ENCODE results near the gene JPH3. TPM values are rescaled to one million over a fixed set of nuclear protein-coding genes. Genes with fewer than 3 reads are reported as not detected.

The JPH3 gene
- total RNA-seq, 1 experiment from 2014 or later = 32.7 TPM

DNA sequence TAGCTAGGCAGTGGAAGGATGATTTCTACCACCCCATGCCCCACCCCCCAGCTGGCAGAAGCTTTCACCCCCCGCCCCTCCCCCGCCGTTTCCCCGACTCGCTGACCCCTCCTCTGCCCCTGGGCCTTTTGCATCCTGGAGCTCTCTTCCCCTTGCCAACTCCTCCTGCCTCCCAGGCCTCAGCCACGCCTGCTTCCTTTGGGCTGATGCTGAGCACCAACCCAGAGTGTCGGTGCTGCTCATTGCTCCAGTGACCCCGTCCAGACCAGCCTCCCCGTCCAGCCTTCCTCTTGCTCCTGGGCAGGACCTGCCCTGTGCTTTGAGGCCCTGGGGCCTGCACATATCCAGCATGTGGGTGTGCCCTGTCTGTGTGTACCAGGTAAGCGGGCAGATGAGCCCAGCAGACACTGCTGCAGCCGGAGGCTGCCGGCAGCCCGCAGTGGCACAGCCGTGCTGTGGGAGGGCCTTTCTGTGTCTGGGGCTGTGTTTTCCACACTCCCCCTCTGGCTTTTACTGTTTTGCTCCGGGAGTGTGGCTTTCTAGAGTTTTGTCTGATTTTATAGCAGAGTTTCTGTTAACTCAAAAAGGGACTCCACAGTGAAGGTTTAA is 72.9 kb downstream of the JPH3 start:
- H3K9me3 ChIP-seq (ENCODE audit: control insufficient read depth, low read depth, low read length) = no peaks in the 10 kb centered on the region
- DNase-seq = peak; percentile 61
- H3K4me1 ChIP-seq (ENCODE audit: insufficient read depth, low read length) = no peaks in the 10 kb centered on the region
- peaks cover 4% of the 10 kb centered on the region for H3K23me2 ChIP-seq (ENCODE audit: insufficient read length, low read depth, low read length, poor library complexity, severe bottlenecking)
- Mint-ChIP-seq H3K9me3 (no peaks in the 10 kb centered on the region), H3K27me3 (ENCODE audit: low read depth) (no peaks in the 10 kb centered on the region; the same call in 1 of the 2 replicates), H3K4me1 (peaks cover 3 to 22% of the 10 kb centered on the region in 2 experiments), H3K36me3 (ENCODE audit: insufficient read depth in 1 of 3, low read depth in 3 of 3) (no peaks in the 10 kb centered on the region), H3K4me3 (no peak overlapping the region), H3K27ac (peak overlapping the region in 2 of 3 experiments; percentile 86 to 90; a peak in 5 of 7 replicates)
- no peaks in the 10 kb centered on the region for H3K79me1 ChIP-seq (ENCODE audit: insufficient read depth, low read depth, low read length, poor library complexity, severe bottlenecking)
- no peak overlapping the region for H2BK5ac ChIP-seq (ENCODE audit: insufficient read length, low read length)
- no peak overlapping the region for H4K8ac ChIP-seq (replicated peaks; ENCODE audit: insufficient read length, low read depth, low read length)
- H4K91ac ChIP-seq (ENCODE audit: insufficient read length, low read depth, low read length) = peak overlapping the region; percentile 65
- H3K18ac ChIP-seq (ENCODE audit: insufficient read length, low read depth, low read length) = no peak overlapping the region
- no peak overlapping the region for H3K4ac ChIP-seq (ENCODE audit: low read depth, low read length)
- H3T11ph ChIP-seq (ENCODE audit: low read length) = no peak overlapping the region
- H2BK20ac ChIP-seq (ENCODE audit: low read depth, low read length, poor library complexity, severe bottlenecking) = no peak overlapping the region
- no peak overlapping the region for H4K5ac ChIP-seq (ENCODE audit: insufficient read length, low read depth, low read length)
- TF ChIP-seq, protein P1, sequence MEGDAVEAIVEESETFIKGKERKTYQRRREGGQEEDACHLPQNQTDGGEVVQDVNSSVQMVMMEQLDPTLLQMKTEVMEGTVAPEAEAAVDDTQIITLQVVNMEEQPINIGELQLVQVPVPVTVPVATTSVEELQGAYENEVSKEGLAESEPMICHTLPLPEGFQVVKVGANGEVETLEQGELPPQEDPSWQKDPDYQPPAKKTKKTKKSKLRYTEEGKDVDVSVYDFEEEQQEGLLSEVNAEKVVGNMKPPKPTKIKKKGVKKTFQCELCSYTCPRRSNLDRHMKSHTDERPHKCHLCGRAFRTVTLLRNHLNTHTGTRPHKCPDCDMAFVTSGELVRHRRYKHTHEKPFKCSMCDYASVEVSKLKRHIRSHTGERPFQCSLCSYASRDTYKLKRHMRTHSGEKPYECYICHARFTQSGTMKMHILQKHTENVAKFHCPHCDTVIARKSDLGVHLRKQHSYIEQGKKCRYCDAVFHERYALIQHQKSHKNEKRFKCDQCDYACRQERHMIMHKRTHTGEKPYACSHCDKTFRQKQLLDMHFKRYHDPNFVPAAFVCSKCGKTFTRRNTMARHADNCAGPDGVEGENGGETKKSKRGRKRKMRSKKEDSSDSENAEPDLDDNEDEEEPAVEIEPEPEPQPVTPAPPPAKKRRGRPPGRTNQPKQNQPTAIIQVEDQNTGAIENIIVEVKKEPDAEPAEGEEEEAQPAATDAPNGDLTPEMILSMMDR (conservative IDR thresholded peaks at IDR 0.05) = no peak
- H3K9ac ChIP-seq (ENCODE audit: extremely low read depth, insufficient read length, low read length) = no peak overlapping the region
- H2AK5ac ChIP-seq (ENCODE audit: insufficient read length, low read length) = no peak overlapping the region
- H3K79me2 ChIP-seq (ENCODE audit: insufficient read depth, low read length) = no peaks in the 10 kb centered on the region
- H3K4me2 ChIP-seq (ENCODE audit: insufficient read depth, insufficient read length, low read length) = no peak overlapping the region
- H3K27me3 ChIP-seq (ENCODE audit: insufficient read depth, low read length) = no peaks in the 10 kb centered on the region
- no peak overlapping the region for H3K23ac ChIP-seq (ENCODE audit: insufficient read length, low read depth, low read length)
- no peak overlapping the region for H3K56ac ChIP-seq (ENCODE audit: insufficient read length, low read depth, low read length)
- H2BK120ac ChIP-seq (ENCODE audit: low read depth, low read length, poor library complexity, severe bottlenecking) = no peak overlapping the region
- peak overlapping the region; percentile 19; the same call in 1 of the 2 replicates for H2BK15ac ChIP-seq (ENCODE audit: low read depth, low read length)
- H2AFZ ChIP-seq (ENCODE audit: low read length) = no peak overlapping the region
- H4K20me1 ChIP-seq (ENCODE audit: control insufficient read depth, insufficient read depth, insufficient read length) = no peaks in the 10 kb centered on the region
- no peak overlapping the region for H3K27ac ChIP-seq (ENCODE audit: insufficient read length, low read depth, low read length)
- H2BK12ac ChIP-seq (ENCODE audit: insufficient read length, low read depth, low read length) = no peak overlapping the region
- no peak overlapping the region; the same call in 1 of the 2 replicates for H3K14ac ChIP-seq (ENCODE audit: insufficient read depth, low read length)
- no CpG with 5 or more reads among the region's 15 CpGs for WGBS (ENCODE audit: extremely low coverage, insufficient read length, low lambda C conversion rate)

Measured in H9 (cell line).